Endometrium (tissue), 2 donors: Measurements from ENCODE around the gene LRIG1.
A peak's percentile ranks its signal among the peaks of the same experiment; 100 is the strongest.

Source experiments
- FAIRE-seq: peaks from 2 replicates; lab custom pipeline; 2012; peaks lifted over from hg19 to GRCh38; lab: Jason Lieb, UNC
- donor health status: control.
- donor health status: control.

LRIG1 gene

GRCh38 chr3:66402596-66403290 lies 98.1 kb downstream of the LRIG1 start:
- FAIRE-seq: no peak

GRCh38 chr3:66401675-66402491 lies 98.9 kb downstream of the LRIG1 start:
- FAIRE-seq: no peak

- peak; percentile 83 for FAIRE-seq
Measured at GRCh38 chr3:66401157-66401550, 99.7 kb downstream of the LRIG1 start.

- FAIRE-seq: no peak
Measured at GRCh38 chr3:66400411-66401156, 100.2 kb downstream of the LRIG1 start.

- FAIRE-seq: no peak
Measured at GRCh38 chr3:66399529-66400232, 101.1 kb downstream of the LRIG1 start.

- FAIRE-seq: no peak
Measured at GRCh38 chr3:66398228-66399025, 102.4 kb downstream of the LRIG1 start.

- no peak for FAIRE-seq
Measured at GRCh38 chr3:66397745-66398144, 103.1 kb downstream of the LRIG1 start.

- FAIRE-seq: no peak
Measured at GRCh38 chr3:66396888-66397287, 103.9 kb downstream of the LRIG1 start.

GRCh38 chr3:66396161-66396760 lies 104.6 kb downstream of the LRIG1 start:
- no peak for FAIRE-seq

- FAIRE-seq: no peak
Measured at GRCh38 chr3:66395635-66396034, 105.2 kb downstream of the LRIG1 start.

- FAIRE-seq: no peak
Measured at GRCh38 chr3:66394753-66395249, 106.0 kb downstream of the LRIG1 start.

- FAIRE-seq: no peak
Measured at GRCh38 chr3:66394019-66394752, 106.6 kb downstream of the LRIG1 start.

GRCh38 chr3:66393333-66394005 lies 107.4 kb downstream of the LRIG1 start:
- FAIRE-seq: no peak

GRCh38 chr3:66392966-66393332 lies 107.9 kb downstream of the LRIG1 start:
- no peak for FAIRE-seq

- FAIRE-seq: no peak
Measured at GRCh38 chr3:66392512-66392911, 108.3 kb downstream of the LRIG1 start.

GRCh38 chr3:66390013-66390412 lies 110.8 kb downstream of the LRIG1 start:
- FAIRE-seq: no peak

- FAIRE-seq: no peak
Measured at GRCh38 chr3:66386925-66387650, 113.7 kb downstream of the LRIG1 start.

GRCh38 chr3:66386011-66386924 lies 114.6 kb downstream of the LRIG1 start:
- FAIRE-seq: no peak
